DND-41 (cell line): ENCODE data around the gene CD79B.

Experiments
- ATAC-seq: fragments of 200-7000 bp; cut with Tn5 transposase; 3 replicates; pipeline ENCODE4 v1.9.1; 2021; ENCODE audit warnings: low read depth; ENCODE audit not compliant: insufficient read depth
- DNase-seq: peaks from one replicate; pipeline ENCODE4 v3.0.0-alpha.2; 2020
- H2AFZ ChIP-seq: 2 replicates; pipeline ENCODE4 v1.6.0; 2012; ENCODE audit warnings: low read depth, low read length
- H3K27ac ChIP-seq: 2 replicates; pipeline ENCODE4 v1.5.1; 2012; ENCODE audit warnings: low read length, inconsistent platforms
- H3K27me3 ChIP-seq: fragments of 200-600 bp; sonication (generic); 2 replicates; pipeline ENCODE4 v1.6.0; 2012; ENCODE audit warnings: low read length, mild to moderate bottlenecking, inconsistent platforms; ENCODE audit not compliant: insufficient read depth, poor library complexity
- H3K36me3 ChIP-seq: 2 replicates; pipeline ENCODE4 v1.5.1; 2012; ENCODE audit warnings: low read length, inconsistent platforms; ENCODE audit not compliant: insufficient read depth
- H3K4me1 ChIP-seq: 2 replicates; pipeline ENCODE4 v1.5.1; 2012; ENCODE audit warnings: mild to moderate bottlenecking, low read length; ENCODE audit not compliant: insufficient read depth
- H3K4me2 ChIP-seq: 2 replicates; pipeline ENCODE4 v1.6.0; 2012; ENCODE audit warnings: mild to moderate bottlenecking, moderate library complexity, low read length, inconsistent platforms; ENCODE audit not compliant: insufficient read depth
- H3K4me3 ChIP-seq, 2 experiments: fragments of 200-600 bp in 1 of 2; shearing (Covaris generic) in 1 of 2; 2 replicates each; pipeline ENCODE4 v1.5.1; 2012 to 2016; ENCODE audit warnings: inconsistent platforms in 2 of 2, low read length in 2 of 2, mild to moderate bottlenecking in 2 of 2, low read depth in 1 of 2, moderate library complexity in 1 of 2
- H3K79me2 ChIP-seq: 2 replicates; pipeline ENCODE4 v1.6.0; 2012; ENCODE audit warnings: low read length, inconsistent platforms; ENCODE audit not compliant: insufficient read depth
- H3K9ac ChIP-seq: 2 replicates; pipeline ENCODE4 v1.6.0; 2012; ENCODE audit warnings: low read depth, mild to moderate bottlenecking, inconsistent platforms, low read length, moderate library complexity
- H3K9me3 ChIP-seq: 2 replicates; pipeline ENCODE4 v1.5.1; 2012; ENCODE audit warnings: low read length, moderate library complexity, mild to moderate bottlenecking, inconsistent platforms; ENCODE audit not compliant: insufficient read depth, severe bottlenecking
- H4K20me1 ChIP-seq: 2 replicates; pipeline ENCODE4 v1.6.0; 2012; ENCODE audit warnings: low read length; ENCODE audit not compliant: insufficient read depth
- CTCF ChIP-seq: IDR thresholded peaks from 2 replicates; pipeline ENCODE4 v1.5.1; 2012; ENCODE audit warnings: borderline replicate concordance, low read length, moderate library complexity, mild to moderate bottlenecking; ENCODE audit not compliant: poor library complexity, severe bottlenecking; ENCODE audit errors: extremely low read depth
- EZH2 ChIP-seq: IDR thresholded peaks from 3 replicates; pipeline ENCODE4 v1.6.1; 2012; ENCODE audit warnings: borderline replicate concordance, low read depth, mild to moderate bottlenecking, moderate library complexity, low read length, inconsistent platforms; ENCODE audit not compliant: severe bottlenecking

Gene CD79B

GRCh38 chr17:63880706-63881105 is 51.4 kb downstream of the CD79B start:
- no peak overlapping the region for H3K9ac ChIP-seq
- no peak overlapping the region for H2AFZ ChIP-seq
- H3K4me2 ChIP-seq: no peak overlapping the region
- no peaks in the 10 kb centered on the region for H3K79me2 ChIP-seq
- no peaks in the 10 kb centered on the region for H3K36me3 ChIP-seq
- H3K4me3 ChIP-seq: no peak overlapping the region
- no peak for DNase-seq
- ATAC-seq: no peak
- no peaks in the 10 kb centered on the region for H3K9me3 ChIP-seq
- no peaks in the 10 kb centered on the region for H4K20me1 ChIP-seq
- no peaks in the 10 kb centered on the region for H3K27me3 ChIP-seq
- TF ChIP-seq EZH2 (no peak), CTCF (no peak)
- no peak overlapping the region for H3K27ac ChIP-seq
- no peaks in the 10 kb centered on the region for H3K4me1 ChIP-seq
